HG03565 (cell line): Measurements from ENCODE around the gene RASGRF1.

Experiments
- ATAC-seq: cut with Tn5 transposase; IDR thresholded peaks from one replicate; pipeline ENCODE4 v1.9.1; 2021; ENCODE audit warnings: mild to moderate bottlenecking, moderate library complexity; ENCODE audit not compliant: unreplicated experiment

Gene RASGRF1

GRCh38 chr15:78991879-78992278 lies 98.7 kb downstream of the RASGRF1 start:
- no peak for ATAC-seq

- no peak for ATAC-seq
These were observed 99.1 kb downstream of the RASGRF1 start for GRCh38 chr15:78991476-78991875.

- no peak for ATAC-seq
These were observed 100.3 kb downstream of the RASGRF1 start for GRCh38 chr15:78990278-78990677.

- ATAC-seq, result no peak
These were observed 100.8 kb downstream of the RASGRF1 start for GRCh38 chr15:78989701-78990240.

- ATAC-seq, result no peak
These were observed 102.1 kb downstream of the RASGRF1 start for GRCh38 chr15:78988361-78988911.

GRCh38 chr15:78987556-78988360 lies 102.8 kb downstream of the RASGRF1 start:
- no peak for ATAC-seq

GRCh38 chr15:78985859-78986475 lies 104.6 kb downstream of the RASGRF1 start:
- ATAC-seq, result no peak

GRCh38 chr15:78984041-78984440 lies 106.5 kb downstream of the RASGRF1 start:
- no peak for ATAC-seq

GRCh38 chr15:78983146-78983918 lies 107.2 kb downstream of the RASGRF1 start:
- no peak for ATAC-seq

GRCh38 chr15:78982736-78983135 lies 107.8 kb downstream of the RASGRF1 start:
- ATAC-seq, result no peak

GRCh38 chr15:78981532-78982313 lies 108.9 kb downstream of the RASGRF1 start:
- ATAC-seq, result no peak

GRCh38 chr15:78979456-78980320 lies 110.9 kb downstream of the RASGRF1 start:
- ATAC-seq, result no peak

- no peak for ATAC-seq
These were observed 111.9 kb downstream of the RASGRF1 start for GRCh38 chr15:78978601-78979179.

- ATAC-seq, result peak; percentile 32
These were observed 112.8 kb downstream of the RASGRF1 start for GRCh38 chr15:78977591-78978347.

GRCh38 chr15:78977091-78977571 lies 113.4 kb downstream of the RASGRF1 start:
- ATAC-seq, result peak; percentile 41

- ATAC-seq, result peak; percentile 16
These were observed 113.9 kb downstream of the RASGRF1 start for GRCh38 chr15:78976691-78977090.

- ATAC-seq, result no peak
These were observed 116.2 kb downstream of the RASGRF1 start for GRCh38 chr15:78974272-78974918.
